ENCODE results near the gene PSMB5.

PSMB5 gene

DNA sequence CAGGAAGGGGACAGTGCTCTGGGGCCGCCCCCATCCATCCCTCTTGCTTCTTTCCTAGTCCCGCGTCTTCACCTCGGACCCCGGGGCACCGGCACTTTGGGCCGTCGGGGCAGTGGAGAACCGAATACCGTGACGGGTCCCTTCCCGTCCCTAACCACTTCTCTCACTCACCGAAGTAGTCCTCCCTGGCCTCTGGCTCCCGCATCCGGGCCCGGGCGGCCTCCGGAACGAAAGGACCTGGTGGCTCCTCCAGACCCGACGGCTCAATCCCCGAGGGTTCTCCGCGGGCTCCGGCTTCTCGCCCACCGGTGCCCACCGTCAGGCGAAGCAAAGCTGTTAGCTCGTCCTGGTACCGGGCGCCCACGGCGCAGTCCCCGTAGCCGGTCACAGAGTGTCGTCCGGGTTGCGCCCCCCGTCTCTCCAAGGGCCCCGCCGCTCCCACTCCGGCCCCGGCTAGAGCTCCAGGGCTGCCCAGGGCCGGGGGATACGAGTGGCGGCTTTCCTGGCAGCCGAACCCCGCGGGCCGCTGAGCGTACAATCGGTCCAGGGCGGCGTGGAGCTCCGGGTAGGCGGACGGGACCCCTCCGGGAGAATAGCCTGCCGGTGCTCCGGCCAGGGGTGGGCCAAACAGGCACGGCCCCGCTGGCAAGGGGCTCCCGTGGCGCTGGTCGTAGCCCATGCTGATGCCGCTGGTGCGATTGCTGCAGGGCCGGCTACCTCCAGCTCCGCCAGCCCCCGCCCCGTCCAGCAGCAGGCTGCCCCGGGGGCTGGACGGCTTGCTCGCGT lies 53.4 kb downstream of the PSMB5 start:
- in situ Hi-C loops (cut with HindIII; ENCODE audit: low pct_ligation_motif_present, low pct_unique_long_range_greater_than_20kb, low sequenced_read_pairs) = no loop called here
- DNase-seq = no peak

DNA sequence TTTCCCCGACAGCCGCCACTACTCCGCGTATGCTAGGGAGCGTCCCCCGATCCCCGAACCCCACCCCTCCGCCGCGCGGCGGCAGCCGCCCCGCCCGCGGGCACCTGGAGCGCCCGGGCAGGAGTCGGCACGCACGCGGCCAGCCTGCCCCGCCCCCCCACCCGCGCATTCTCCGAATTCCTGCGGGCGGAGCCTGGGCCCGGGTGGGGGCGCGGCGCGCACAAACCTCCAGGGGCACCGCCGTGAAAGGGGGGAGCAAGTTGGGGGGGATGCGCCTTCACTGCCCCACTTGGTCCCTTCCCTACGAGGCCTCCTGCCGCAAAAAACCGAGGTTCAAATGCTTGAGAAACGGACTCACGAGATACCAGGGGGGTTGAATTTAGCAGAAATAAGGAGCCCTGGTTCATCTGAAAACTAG lies 54.0 kb downstream of the PSMB5 start:
- in situ Hi-C loops (cut with HindIII; ENCODE audit: low pct_ligation_motif_present, low pct_unique_long_range_greater_than_20kb, low sequenced_read_pairs) = no loop called here
- DNase-seq = peak; percentile 74

DNA sequence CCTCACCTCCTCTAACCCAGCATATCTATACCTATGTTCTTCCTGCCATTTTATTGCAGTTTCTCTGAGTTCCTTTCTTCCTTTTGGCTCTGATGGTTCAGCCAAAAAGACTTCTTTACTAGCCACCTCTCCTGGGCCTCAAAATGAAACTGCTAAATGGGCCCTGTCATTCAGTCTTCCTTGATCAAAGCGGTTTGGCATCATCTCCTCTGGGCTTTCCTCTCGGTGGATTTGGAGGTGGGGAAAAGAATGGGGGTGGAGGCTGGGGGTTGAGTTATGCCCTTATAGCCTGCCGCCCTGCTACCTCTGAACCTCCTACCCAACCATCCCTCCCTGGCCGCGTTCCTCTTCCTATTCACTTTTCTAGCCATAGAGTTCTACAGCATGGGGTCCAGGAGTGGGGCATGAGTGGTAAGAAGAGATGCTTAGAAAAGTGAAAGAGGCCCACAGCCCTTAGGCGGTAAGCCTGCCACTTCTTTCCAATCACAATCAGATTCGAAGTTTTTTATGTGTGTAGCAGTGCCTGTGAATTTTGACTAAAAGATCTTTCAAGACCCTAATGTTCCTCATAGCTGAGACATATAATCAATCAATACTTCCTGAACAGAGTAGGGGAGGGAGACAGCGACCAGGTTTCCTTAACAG lies 54.8 kb downstream of the PSMB5 start:
- DNase-seq = peak; percentile 38
- in situ Hi-C loops (cut with HindIII; ENCODE audit: low pct_ligation_motif_present, low pct_unique_long_range_greater_than_20kb, low sequenced_read_pairs) = no loop called here

DNA sequence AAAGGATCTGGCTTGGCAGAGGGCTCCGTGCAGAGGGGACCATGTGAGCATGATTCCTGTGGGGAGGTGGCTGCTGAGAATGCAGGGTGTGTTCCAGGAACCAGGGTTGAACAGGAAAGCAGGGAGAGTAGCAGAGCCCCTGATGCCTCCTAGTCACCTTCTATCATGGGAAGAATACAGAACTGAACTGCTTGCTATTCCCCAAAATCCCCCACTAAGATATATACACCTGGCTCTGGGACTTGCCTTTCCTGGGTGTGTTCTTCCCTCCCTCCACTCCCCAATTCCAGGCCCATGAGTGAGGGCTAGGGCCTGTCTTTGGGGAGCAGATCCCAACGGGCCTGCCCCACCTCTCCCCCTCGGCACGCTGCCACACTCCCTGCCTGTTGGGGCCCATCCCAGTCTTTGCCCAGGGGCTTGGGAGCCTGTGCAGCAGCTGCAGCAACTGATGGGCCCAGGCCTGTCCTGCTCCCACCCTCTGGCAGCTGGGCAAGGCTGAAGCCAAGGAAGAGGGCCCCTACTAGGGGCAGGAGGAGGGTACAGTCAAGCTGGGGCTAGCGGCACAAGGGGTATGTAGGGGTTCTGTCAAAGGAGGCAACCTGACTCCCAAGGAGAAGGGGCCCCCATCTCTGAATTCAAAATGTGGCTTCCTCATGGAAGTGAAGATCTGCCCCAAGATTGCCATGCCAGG lies 55.6 kb downstream of the PSMB5 start:
- in situ Hi-C loops (cut with HindIII; ENCODE audit: low pct_ligation_motif_present, low pct_unique_long_range_greater_than_20kb, low sequenced_read_pairs) = no loop called here
- DNase-seq = peak; percentile 28

DNA sequence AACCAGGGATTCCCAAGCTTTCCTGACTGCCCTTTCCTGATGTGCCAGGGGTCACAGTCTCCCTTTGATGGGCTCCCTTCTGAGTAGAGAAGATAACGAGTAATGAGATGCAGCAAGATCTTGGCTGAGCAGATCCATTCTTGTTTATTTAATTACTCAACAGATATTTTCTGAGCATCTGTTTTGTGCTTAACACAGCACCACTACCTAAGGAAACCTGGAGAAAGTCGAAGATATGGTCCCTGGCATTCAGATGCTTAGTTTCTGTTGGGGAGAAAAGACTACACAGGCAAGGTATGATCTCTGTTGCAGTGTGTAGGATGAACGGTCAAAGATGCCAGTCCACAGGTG lies 56.2 kb downstream of the PSMB5 start:
- DNase-seq = no peak
- in situ Hi-C loops (cut with HindIII; ENCODE audit: low pct_ligation_motif_present, low pct_unique_long_range_greater_than_20kb, low sequenced_read_pairs) = no loop called here

DNA sequence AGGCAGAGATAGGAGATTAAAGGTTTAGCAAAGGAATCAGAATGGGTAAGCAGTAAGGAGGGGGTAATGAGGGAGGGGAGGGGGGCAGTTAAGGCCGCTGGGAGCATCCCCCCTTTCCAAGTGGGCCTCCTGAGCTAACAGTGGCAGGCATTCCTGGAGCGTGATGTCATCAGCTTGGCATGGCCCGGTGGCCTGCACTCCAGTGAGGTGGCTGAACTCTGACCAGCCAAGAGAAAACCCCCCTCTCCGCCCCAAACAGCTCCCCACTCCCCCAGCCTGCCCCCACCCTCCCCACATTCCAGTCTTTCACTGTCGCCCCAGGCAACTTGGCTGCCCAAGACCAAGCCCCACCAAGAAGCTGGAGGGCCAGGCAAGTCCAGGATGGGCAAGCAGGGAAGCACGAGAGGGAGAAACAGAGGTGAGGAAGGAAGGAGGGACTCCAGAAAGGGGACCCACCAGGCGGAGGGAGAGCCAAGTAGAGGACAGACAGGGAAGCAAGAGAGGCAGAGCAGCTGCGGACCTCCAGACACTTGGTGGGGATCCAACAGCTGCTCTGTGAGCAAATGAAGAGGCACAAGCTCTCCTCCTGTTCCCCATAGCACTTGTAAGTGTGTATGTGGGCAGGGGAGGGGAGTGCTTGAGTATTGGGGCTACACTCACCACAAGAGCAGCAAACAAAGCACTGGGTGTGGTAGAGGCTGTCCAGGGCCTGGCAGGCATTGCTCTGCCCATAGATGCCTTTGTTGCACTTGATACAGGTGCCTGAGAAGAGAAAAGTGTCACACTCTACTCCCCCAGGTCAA lies 56.8 kb downstream of the PSMB5 start:
- peak; percentile 90 for DNase-seq
- in situ Hi-C loops (cut with HindIII; ENCODE audit: low pct_ligation_motif_present, low pct_unique_long_range_greater_than_20kb, low sequenced_read_pairs) = no loop called here

DNA sequence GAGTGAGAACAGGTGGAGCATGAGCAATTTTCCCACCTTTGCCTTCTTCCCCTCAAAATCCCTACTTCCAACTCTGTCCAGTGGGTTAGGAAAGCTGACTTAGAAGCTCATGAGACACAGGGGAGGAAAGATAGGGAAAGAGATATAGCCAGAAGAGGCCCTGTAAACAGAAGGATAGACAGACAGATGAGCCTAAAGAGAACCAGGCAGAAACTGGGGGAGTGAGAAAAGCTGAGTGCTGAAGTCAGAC lies 57.3 kb downstream of the PSMB5 start:
- no peak for DNase-seq
- in situ Hi-C loops (cut with HindIII; ENCODE audit: low pct_ligation_motif_present, low pct_unique_long_range_greater_than_20kb, low sequenced_read_pairs) = no loop called here

DNA sequence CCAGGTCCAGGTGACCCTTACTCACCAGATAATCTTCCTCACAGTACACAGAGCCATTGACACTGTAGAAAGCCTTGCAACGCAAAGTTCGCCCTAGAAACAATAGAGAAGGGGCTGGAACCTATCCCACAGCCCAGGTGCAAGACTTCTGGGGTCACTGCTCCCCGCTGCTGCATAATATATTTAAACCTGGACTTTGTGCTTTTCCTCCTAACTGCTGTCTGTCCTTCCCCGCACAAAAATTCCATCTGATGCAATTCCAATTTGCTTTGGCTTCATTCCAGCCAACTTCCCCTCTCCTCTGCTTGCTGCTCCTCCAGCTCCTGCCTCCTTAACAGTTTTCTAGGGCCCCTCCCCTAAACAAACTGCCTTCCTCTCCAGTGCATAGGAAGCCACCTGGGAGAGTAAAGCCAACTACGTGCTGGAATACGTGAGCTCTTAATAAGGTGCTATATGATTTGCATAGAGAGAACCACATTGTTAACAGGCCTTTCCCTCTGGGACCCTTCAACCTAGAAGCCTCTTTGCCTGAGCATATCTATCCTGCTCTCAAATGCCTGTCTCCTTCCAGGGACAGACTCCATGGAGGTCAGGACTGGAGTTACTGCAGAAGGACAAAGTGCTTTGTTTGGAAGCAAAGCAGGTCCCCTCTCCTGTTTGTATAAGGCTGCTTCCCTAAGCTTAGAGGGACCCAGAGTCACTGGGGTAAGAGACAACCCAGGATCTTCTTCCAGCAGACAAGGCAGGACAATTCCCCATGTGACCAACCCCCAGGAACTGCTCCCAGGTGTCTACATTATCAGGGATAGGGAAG lies 57.9 kb downstream of the PSMB5 start:
- DNase-seq = peak; percentile 42
- in situ Hi-C loops (cut with HindIII; ENCODE audit: low pct_ligation_motif_present, low pct_unique_long_range_greater_than_20kb, low sequenced_read_pairs) = no loop called here

All from ACHN (cell line).